Activated B cell treated with CpG ODN at 0.5 μM for 24 hours (primary cell): ENCODE results near the gene CORIN. TPM values are rescaled to one million over a fixed set of nuclear protein-coding genes. Genes with fewer than 3 reads are reported as not detected.

ENCODE experiments used
- ATAC-seq: fragments of 200-7000 bp; cut with Tn5 transposase; one replicate; pipeline ENCODE4 v1.10.0; 2021; ENCODE audit warnings: low read depth, mild to moderate bottlenecking, moderate library complexity
- CTCF ChIA-PET: fragments of 350-600 bp; sonication (Branson Sonifier 250); formaldehyde crosslinking; loops from one replicate; lab custom pipeline; 2021; ENCODE audit warnings: antibody characterized with exemption; lab: Charles Lee
- POLR2A ChIA-PET: fragments of 350-600 bp; sonication (Branson Sonifier 250); formaldehyde crosslinking; loops from one replicate; lab custom pipeline; 2021; ENCODE audit warnings: antibody characterized with exemption; lab: Charles Lee
- DNase-seq: peaks from one replicate; pipeline ENCODE4 v3.0.0; 2022
- H3K27ac Mint-ChIP-seq: one replicate; pipeline ENCODE4 v1.8.0; 2020; ENCODE audit warnings: mixed read lengths
- H3K27me3 Mint-ChIP-seq: one replicate; pipeline ENCODE4 v1.8.0; 2021; ENCODE audit warnings: mixed read lengths
- H3K36me3 Mint-ChIP-seq: one replicate; pipeline ENCODE4 v1.8.0; 2021; ENCODE audit warnings: low read depth, mixed read lengths
- H3K4me1 Mint-ChIP-seq: one replicate; pipeline ENCODE4 v1.8.0; 2021; ENCODE audit warnings: mixed read lengths
- H3K4me3 Mint-ChIP-seq: one replicate; pipeline ENCODE4 v1.8.0; 2020; ENCODE audit warnings: mild to moderate bottlenecking, mixed read lengths
- H3K9me3 Mint-ChIP-seq: one replicate; pipeline ENCODE4 v1.8.0; 2020; ENCODE audit warnings: mixed read lengths
- CTCF ChIP-seq: fragments of 200-600 bp; IDR thresholded peaks from one replicate; pipeline ENCODE4 v1.8.0; 2022; ENCODE audit warnings: antibody characterized with exemption, mild to moderate bottlenecking
- intact Hi-C: fragments of 100-400 bp; cut with micrococcal nuclease; formaldehyde crosslinking; loops from one replicate; pipeline ENCODE4 v1.15.1; 2024
- total RNA-seq: library from RNA; stranded (reverse); gene quantifications from 2 replicates; pipeline ENCODE4 v1.2.3, GENCODE V29; 2022

Gene CORIN
- total RNA-seq, 1 donor from 2014 or later = not detected

- intact Hi-C loops = loop anchor here (1.0 to 5.0 kb wide), 4 partner anchors 169 to 472 kb away; partner anchors contain the start of gene CORIN
These were observed 167.9 kb downstream of the CORIN start for GRCh38 chr4:47669946-47670345.

GRCh38 chr4:47668810-47669408, 169.0 kb downstream of the CORIN start:
- TF ChIP-seq CTCF = peak; percentile 32
- DNase-seq = no peak
- Mint-ChIP-seq H3K27ac (no peak overlapping the region), H3K4me1 (no peaks in the 10 kb centered on the region), H3K9me3 (no peaks in the 10 kb centered on the region), H3K4me3 (no peak overlapping the region), H3K27me3 (peaks cover 7% of the 10 kb centered on the region), H3K36me3 (no peaks in the 10 kb centered on the region)
- ChIA-PET CTCF (interaction anchor here (0.6 to 2.7 kb wide), 7 partner anchors 17 to 421 kb away, joined by 3 to 26 read pairs (median 4); no protein-coding TSS in a partner anchor), POLR2A (no interaction called here)
- ATAC-seq = peak; percentile 54
- intact Hi-C loops = loop anchor here (1.0 to 5.0 kb wide), 5 partner anchors 170 to 473 kb away; partner anchors contain the start of gene CORIN

More at GRCh38 chr4:47669946-47670345, 167.9 kb downstream of the CORIN start:
- Mint-ChIP-seq H3K27ac (no peak overlapping the region), H3K4me3 (no peak overlapping the region), H3K27me3 (peaks cover 7% of the 10 kb centered on the region), H3K9me3 (no peaks in the 10 kb centered on the region), H3K4me1 (no peaks in the 10 kb centered on the region), H3K36me3 (no peaks in the 10 kb centered on the region)
- DNase-seq (no peak), ATAC-seq (no peak)
- TF ChIP-seq CTCF = no peak
- POLR2A ChIA-PET = no interaction called here
- CTCF ChIA-PET = interaction anchor here (2.7 kb wide), 1 partner anchor 264 kb away, joined by 26 read pairs; no protein-coding TSS in a partner anchor

GRCh38 chr4:47668256-47668655, 169.6 kb downstream of the CORIN start:
- no peak for ATAC-seq
- no peak overlapping the region for H3K4me3 Mint-ChIP-seq
- CTCF ChIA-PET = interaction anchor here (0.9 to 2.7 kb wide), 6 partner anchors 17 to 422 kb away, joined by 3 to 26 read pairs (median 4); no protein-coding TSS in a partner anchor

GRCh38 chr4:47667552-47667951, 170.3 kb downstream of the CORIN start:
- POLR2A ChIA-PET = no interaction called here
- Mint-ChIP-seq H3K36me3 (no peaks in the 10 kb centered on the region), H3K27ac (no peak overlapping the region), H3K27me3 (peaks cover 4% of the 10 kb centered on the region), H3K9me3 (no peaks in the 10 kb centered on the region), H3K4me3 (no peak overlapping the region), H3K4me1 (no peaks in the 10 kb centered on the region)
- intact Hi-C loops = loop anchor here (5.0 kb wide), 1 partner anchor 475 kb away; no protein-coding TSS in a partner anchor
- no peak for TF ChIP-seq CTCF
- ATAC-seq (no peak), DNase-seq (no peak)
- CTCF ChIA-PET = no interaction called here

More at GRCh38 chr4:47668256-47668655, 169.6 kb downstream of the CORIN start:
- Mint-ChIP-seq H3K9me3 (no peaks in the 10 kb centered on the region), H3K27ac (no peak overlapping the region), H3K4me1 (no peaks in the 10 kb centered on the region), H3K36me3 (no peaks in the 10 kb centered on the region), H3K27me3 (peaks cover 4% of the 10 kb centered on the region)
- intact Hi-C loops = loop anchor here (1.0 to 5.0 kb wide), 3 partner anchors 171 to 474 kb away; partner anchors contain the start of gene CORIN
- no peak for DNase-seq
- no peak for TF ChIP-seq CTCF
- POLR2A ChIA-PET = no interaction called here

- Mint-ChIP-seq H3K36me3 (no peaks in the 10 kb centered on the region), H3K27ac (no peak overlapping the region), H3K9me3 (no peaks in the 10 kb centered on the region), H3K4me3 (no peak overlapping the region), H3K4me1 (no peaks in the 10 kb centered on the region), H3K27me3 (peaks cover 4% of the 10 kb centered on the region)
- no peak for ATAC-seq
- no peak for TF ChIP-seq CTCF
- ChIA-PET CTCF (no interaction called here), POLR2A (no interaction called here)
- intact Hi-C loops = no loop called here
- no peak for DNase-seq
These were observed 173.6 kb downstream of the CORIN start for GRCh38 chr4:47664051-47664826.
